Keratinocyte (primary cell): ENCODE measurements around the gene CHPF. TPM values are rescaled to one million over a fixed set of nuclear protein-coding genes. Genes with fewer than 3 reads are reported as not detected.

ENCODE experiments used
- DNase-seq: peaks from one replicate; pipeline ENCODE4 v3.0.0-alpha.2; 2011; ENCODE audit warnings: low read depth, missing footprints, low spot score
- FAIRE-seq: peaks from 2 replicates; lab custom pipeline; 2011; peaks lifted over from hg19 to GRCh38; lab: Jason Lieb, UNC
- H2AFZ ChIP-seq: 2 replicates; pipeline ENCODE4 v1.6.0; 2012; ENCODE audit warnings: low read length, control low read depth, inconsistent platforms; ENCODE audit not compliant: control insufficient read depth
- H3K27ac ChIP-seq: 2 replicates; pipeline ENCODE4 v1.5.1; 2011; ENCODE audit warnings: low read length; ENCODE audit not compliant: control insufficient read depth, insufficient read depth
- H3K27me3 ChIP-seq: 3 replicates; pipeline ENCODE4 v1.6.0; 2011; ENCODE audit warnings: low read length; ENCODE audit not compliant: control insufficient read depth, insufficient read depth; ENCODE audit errors: extremely low read depth
- H3K36me3 ChIP-seq, 2 experiments: 2 replicates in 1 of 2; 3 replicates in 1 of 2; pipeline ENCODE4 v1.5.1; 2011; ENCODE audit warnings: low read length in 2 of 2, mild to moderate bottlenecking in 1 of 2; ENCODE audit not compliant: control insufficient read depth in 2 of 2, insufficient read depth in 2 of 2; ENCODE audit errors: extremely low read depth in 1 of 2
- H3K4me1 ChIP-seq: 3 replicates; pipeline ENCODE4 v1.5.1; 2011; ENCODE audit warnings: low read length; ENCODE audit not compliant: control insufficient read depth, insufficient read depth; ENCODE audit errors: extremely low read depth
- H3K4me2 ChIP-seq: 3 replicates; pipeline ENCODE4 v1.6.0; 2011; ENCODE audit warnings: low read depth, low read length; ENCODE audit not compliant: control insufficient read depth, insufficient read depth; ENCODE audit errors: extremely low read depth
- H3K4me3 ChIP-seq, 3 experiments: fragments of 200-600 bp in 1 of 3; sonication (generic) in 1 of 3; 2 replicates in 2 of 3; 3 replicates in 1 of 3; pipeline ENCODE4 v1.5.1; 2011 to 2016; ENCODE audit warnings: low read length in 3 of 3, mild to moderate bottlenecking in 3 of 3, control low read depth in 2 of 3, inconsistent platforms in 1 of 3, low read depth in 1 of 3, mixed read lengths in 1 of 3, mixed run types in 1 of 3, moderate library complexity in 1 of 3; ENCODE audit not compliant: control insufficient read depth in 2 of 3, insufficient read depth in 2 of 3; ENCODE audit errors: extremely low read depth in 1 of 3
- H3K79me2 ChIP-seq: 2 replicates; pipeline ENCODE4 v1.6.0; 2012; ENCODE audit warnings: low read length; ENCODE audit not compliant: control insufficient read depth, insufficient read depth
- H3K9ac ChIP-seq: 3 replicates; pipeline ENCODE4 v1.6.0; 2011; ENCODE audit warnings: low read length; ENCODE audit not compliant: control insufficient read depth, insufficient read depth; ENCODE audit errors: extremely low read depth
- H3K9me1 ChIP-seq: 3 replicates; pipeline ENCODE4 v1.6.0; 2011; ENCODE audit warnings: low read length; ENCODE audit not compliant: control insufficient read depth, insufficient read depth; ENCODE audit errors: extremely low read depth
- H3K9me3 ChIP-seq: 2 replicates; pipeline ENCODE4 v1.5.1; 2012; ENCODE audit warnings: low read depth, low read length; ENCODE audit not compliant: control insufficient read depth
- H4K20me1 ChIP-seq: 3 replicates; pipeline ENCODE4 v1.6.0; 2011; ENCODE audit warnings: low read length; ENCODE audit not compliant: control insufficient read depth, insufficient read depth; ENCODE audit errors: extremely low read depth
- CTCF ChIP-seq, 3 experiments: IDR thresholded peaks in 1 of 3; conservative IDR thresholded peaks in 1 of 3; optimal IDR thresholded peaks in 1 of 3; 2 replicates in 2 of 3; 3 replicates in 1 of 3; pipeline versions ENCODE3 to v1.5.1; 2011; ENCODE audit warnings: low read length in 3 of 3, mild to moderate bottlenecking in 3 of 3, moderate library complexity in 2 of 3, control low read depth in 1 of 3, inconsistent platforms in 1 of 3; ENCODE audit not compliant: insufficient read depth in 2 of 3; ENCODE audit errors: extremely low read depth in 1 of 3
- EZH2 ChIP-seq: IDR thresholded peaks from one replicate; pipeline ENCODE4 v1.6.1; 2012; ENCODE audit warnings: inconsistent platforms, mild to moderate bottlenecking, low read length, moderate library complexity
- dilution Hi-C: fragments of 300-500 bp; cut with MboI; formaldehyde crosslinking; loops from one replicate; pipeline ENCODE4 v1.7.0; 2020; ENCODE audit warnings: low sequenced_read_pairs; ENCODE audit not compliant: extremely low pct_ligation_motif_present
- polyA plus RNA-seq, 5 experiments: library from polyadenylated mRNA; depleted of rRNA in 3 of 5; stranded (reverse) in 3 of 5; stranded (forward) in 1 of 5; unstranded in 1 of 5; fragments of >200 nt; gene quantifications; 1 replicate in 1 of 5; 2 replicates in 3 of 5; 3 replicates in 1 of 5; pipeline versions ENCODE4 v1.2.1 to v1.2.3, GENCODE V29; 2011 to 2012; ENCODE audit warnings: missing spikeins in 2 of 5, low read depth in 1 of 5, low replicate concordance in 1 of 5

Gene CHPF
- polyA plus RNA-seq, 1 donor (not counting 4 experiments of a cell fraction or from before 2014, with no cell fraction given) = 24.4 TPM

DNA sequence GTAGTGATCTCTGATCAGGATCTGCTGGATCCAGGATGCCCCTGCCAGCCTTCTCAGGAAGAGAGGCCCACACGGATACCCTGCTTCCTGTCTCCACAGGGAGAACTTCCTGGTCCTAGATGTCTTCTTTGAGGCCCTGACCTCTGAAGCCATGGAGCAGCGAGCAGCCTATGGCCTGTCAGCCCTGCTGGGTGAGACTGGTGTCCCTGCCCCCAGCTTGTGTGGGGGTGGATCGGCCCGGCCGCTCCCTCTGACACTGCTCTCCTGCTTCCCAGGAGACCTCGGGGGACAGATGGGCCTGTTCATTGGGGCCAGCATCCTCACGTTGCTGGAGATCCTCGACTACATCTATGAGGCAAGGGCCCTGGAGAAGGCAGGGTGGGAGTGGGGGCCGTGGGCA, 6.6 kb downstream of the CHPF start:
- Histone ChIP-seq H4K20me1 (peaks cover 10% of the 10 kb centered on the region), H3K9me3 (no peaks in the 10 kb centered on the region), H3K79me2 (peaks cover 25% of the 10 kb centered on the region), H3K4me3 (no peak overlapping the region), H3K27ac (no peak overlapping the region), H3K9ac (no peak overlapping the region), H3K4me2 (no peak overlapping the region), H3K36me3 (peaks cover 20 to 23% of the 10 kb centered on the region in 2 experiments), H3K27me3 (peaks cover 5% of the 10 kb centered on the region), H3K4me1 (peaks cover 17% of the 10 kb centered on the region), H3K9me1 (no peaks in the 10 kb centered on the region), H2AFZ (no peak overlapping the region)
- FAIRE-seq (no peak), DNase-seq (no peak)
- TF ChIP-seq EZH2 = no peak
- dilution Hi-C loops = no loop called here

GRCh38 chr2:219536425-219536824, 7.2 kb downstream of the CHPF start:
- no peak overlapping the region for H3K27ac ChIP-seq
- peaks cover 11% of the 10 kb centered on the region for H3K4me1 ChIP-seq
- TF ChIP-seq CTCF (optimal IDR thresholded peaks at IDR 0.05 in 1 of 3, IDR thresholded peaks at IDR 0.05 in 1 of 3, conservative IDR thresholded peaks at IDR 0.05 in 1 of 3; ENCODE audit: extremely low read depth in 1 of 3, insufficient read depth in 2 of 3, low read length in 3 of 3) = no peak
- no peak for TF ChIP-seq EZH2
- H3K9me1 ChIP-seq = no peaks in the 10 kb centered on the region
- H2AFZ ChIP-seq = no peak overlapping the region
- H4K20me1 ChIP-seq = peaks cover 7% of the 10 kb centered on the region
- DNase-seq (no peak), FAIRE-seq (no peak)
- H3K27me3 ChIP-seq = peaks cover 8% of the 10 kb centered on the region
- no peak overlapping the region for H3K4me3 ChIP-seq
- no peak overlapping the region for H3K4me2 ChIP-seq
- H3K9me3 ChIP-seq = no peaks in the 10 kb centered on the region
- peaks cover 21% of the 10 kb centered on the region for H3K79me2 ChIP-seq
- H3K36me3 ChIP-seq = peaks cover 20 to 23% of the 10 kb centered on the region in 2 experiments
- dilution Hi-C loops = no loop called here
- H3K9ac ChIP-seq = no peak overlapping the region
